8988T (cell line): ENCODE results near the gene ZNF837.
"Not testable (repeated sequence)": the region's sequence is repeated elsewhere in the genome, so short reads cannot be mapped to it uniquely, and the experiment has no call there.

ENCODE experiments used
- DNase-seq: peaks from one replicate; pipeline ENCODE4 v3.0.0; 2011

Gene ZNF837

DNA sequence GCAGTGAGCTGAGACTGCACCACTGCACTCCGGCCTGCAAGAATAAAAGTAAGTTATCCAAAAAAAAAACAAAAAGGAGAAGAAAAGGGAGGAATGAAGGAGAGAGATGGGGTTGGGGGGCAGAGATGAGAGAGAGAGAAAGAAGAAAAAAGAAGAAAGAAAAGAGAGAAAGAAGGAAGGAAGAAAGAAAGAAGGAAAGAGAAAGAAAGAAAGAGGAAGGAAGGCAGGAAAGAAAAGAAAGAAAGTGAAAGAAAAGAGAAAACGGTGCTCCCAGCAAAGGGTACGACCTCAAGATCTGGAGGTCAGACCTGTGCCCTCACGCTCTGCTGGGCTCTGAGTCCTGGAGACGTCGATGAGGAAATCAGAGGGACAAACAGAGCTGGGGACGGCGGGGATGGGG lies 31.2 kb downstream of the ZNF837 start:
- no peak for DNase-seq

DNA sequence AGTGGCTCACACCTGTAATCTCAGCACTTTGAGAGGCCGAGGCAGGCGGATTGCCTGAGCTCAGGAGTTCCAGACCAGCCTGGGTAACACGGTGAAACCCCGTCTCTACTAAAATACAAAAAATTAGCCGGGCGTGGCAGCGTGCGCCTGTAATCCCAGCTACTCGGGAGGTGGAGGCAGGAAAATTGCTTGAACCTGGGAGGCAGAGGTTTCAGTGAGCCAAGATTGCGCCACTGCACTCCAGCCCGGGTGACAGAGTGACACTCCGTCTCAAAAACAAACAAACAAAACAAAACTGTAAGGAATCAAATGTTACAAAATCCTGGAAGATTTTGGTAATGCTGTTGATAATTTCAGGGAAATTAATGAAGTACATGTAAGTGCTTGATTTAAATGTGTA lies 32.8 kb downstream of the ZNF837 start:
- DNase-seq: not testable (repeated sequence)

DNA sequence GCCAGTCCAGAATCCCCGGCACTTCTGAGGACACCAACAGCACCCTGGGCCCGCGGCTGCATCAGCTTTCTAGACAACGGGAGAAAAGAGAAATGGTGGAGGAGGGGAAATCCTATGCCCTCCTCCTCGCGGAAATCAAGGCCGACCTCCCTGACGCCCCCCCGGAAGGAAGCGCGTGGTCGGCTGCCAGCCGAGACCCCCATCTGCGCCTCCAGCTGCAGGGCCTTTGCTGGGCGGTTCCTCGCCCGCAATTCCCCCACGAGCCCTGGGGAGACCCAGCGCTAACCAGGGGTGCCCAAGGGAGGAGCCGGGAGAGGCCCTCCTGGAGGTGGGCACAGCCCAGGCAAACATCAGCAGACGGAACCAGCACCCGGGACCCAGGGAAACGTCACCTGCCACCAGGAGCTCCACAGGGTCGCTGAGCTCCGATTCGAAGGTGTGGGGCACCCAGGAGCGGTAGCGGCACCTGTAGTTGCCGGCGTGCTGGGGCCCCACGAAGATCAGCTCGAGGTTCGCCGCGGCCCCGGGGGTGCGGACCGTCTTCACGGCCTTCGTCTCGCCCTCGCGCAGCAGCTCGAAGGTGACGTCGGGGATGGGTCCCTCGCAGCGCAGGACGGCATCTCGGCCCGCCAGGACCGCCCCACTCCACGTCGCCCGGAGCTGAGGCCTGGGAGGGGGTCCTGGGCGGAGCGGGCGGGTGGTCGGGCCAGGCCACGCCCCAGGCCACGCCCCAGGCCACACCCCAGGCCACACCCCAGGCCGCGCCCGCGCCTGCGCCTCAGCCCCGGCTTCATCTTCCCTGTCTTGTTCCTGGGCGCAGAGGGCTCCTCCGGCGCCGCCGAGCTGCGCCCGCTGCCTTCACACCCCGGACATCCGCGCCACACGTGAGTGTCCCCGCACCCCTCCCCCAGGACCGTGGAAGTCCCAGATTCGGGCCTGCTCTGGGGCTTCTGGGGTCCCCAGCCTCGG lies 33.6 kb downstream of the ZNF837 start:
- DNase-seq: no peak

DNA sequence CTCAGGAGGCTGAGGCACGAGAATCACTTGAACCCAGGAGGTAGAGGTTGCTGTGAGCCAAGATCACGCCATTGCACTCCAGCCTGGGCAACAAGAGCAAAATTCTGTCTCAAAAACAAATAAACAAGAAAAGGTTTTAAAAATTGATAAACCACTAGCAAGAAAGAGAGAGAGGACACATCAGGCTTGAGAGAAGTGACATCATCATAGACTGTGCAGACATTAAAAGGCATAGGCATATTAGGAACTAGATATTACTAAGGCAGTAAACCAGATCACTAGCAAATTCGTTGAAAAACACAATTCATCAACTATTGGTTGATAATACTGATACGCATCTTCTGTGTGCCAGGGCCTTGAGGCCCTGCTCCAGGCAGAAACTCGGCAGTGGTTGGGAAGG lies 35.3 kb downstream of the ZNF837 start:
- DNase-seq: no peak

DNA sequence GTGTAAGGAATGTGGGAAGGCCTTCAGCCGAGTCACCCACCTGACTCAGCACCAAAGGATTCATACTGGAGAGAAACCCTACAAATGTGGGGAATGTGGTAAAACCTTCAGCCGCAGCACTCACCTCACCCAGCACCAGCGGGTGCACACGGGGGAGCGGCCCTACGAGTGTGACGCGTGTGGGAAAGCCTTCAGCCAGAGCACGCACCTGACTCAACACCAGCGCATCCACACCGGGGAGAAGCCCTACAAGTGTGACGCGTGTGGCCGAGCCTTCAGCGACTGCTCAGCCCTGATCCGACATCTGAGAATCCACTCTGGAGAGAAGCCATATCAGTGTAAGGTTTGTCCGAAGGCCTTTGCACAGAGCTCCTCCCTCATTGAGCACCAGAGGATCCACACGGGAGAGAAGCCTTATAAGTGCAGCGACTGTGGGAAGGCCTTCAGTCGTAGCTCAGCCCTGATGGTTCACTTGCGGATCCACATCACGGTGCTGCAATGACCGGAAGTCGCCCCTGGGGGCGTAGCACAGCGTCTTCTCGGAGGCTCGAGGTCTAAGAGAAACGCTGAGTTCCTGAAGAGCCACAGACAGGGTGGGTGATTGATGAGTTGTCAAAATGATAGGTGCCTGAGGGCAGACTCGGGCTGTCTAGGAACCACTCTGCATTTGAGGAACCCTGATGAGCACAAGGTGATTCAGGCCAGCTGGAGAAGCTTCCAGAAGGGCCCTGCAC lies 41.8 kb downstream of the ZNF837 start:
- DNase-seq: no peak

DNA sequence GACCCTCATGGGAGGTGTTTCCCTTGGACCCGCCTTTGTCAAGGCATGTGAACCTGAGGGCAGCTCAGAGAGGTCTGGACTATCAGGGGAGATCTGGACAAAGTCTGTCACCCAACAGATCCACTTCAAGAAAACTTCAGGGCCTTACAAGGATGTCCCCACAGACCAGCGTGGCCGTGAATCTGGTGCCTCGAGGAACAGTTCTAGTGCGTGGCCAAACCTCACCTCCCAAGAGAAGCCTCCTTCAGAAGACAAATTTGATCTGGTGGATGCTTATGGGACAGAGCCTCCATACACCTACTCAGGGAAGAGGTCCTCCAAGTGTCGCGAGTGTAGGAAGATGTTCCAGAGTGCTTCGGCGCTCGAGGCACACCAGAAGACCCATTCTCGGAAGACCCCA lies 42.5 kb downstream of the ZNF837 start:
- no peak for DNase-seq

DNA sequence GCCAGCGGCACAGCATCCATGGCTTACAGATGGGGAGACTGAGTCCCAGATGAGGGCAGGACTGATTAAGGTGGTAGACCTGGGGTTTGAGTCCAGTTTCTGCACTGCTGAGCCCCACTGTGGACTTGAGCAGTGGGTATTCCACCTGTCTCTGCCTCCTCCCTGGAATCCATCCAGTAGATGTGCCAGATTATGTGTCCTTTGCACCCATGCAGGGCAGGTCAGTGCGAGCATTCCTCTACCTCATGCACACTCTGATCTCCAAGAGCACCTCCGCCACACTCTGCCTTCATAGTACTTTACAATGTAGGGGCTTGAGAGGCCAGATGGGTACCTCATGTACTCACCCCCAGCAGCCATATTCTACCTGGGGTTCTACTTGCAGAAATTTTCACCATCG lies 44.0 kb downstream of the ZNF837 start:
- no peak for DNase-seq

DNA sequence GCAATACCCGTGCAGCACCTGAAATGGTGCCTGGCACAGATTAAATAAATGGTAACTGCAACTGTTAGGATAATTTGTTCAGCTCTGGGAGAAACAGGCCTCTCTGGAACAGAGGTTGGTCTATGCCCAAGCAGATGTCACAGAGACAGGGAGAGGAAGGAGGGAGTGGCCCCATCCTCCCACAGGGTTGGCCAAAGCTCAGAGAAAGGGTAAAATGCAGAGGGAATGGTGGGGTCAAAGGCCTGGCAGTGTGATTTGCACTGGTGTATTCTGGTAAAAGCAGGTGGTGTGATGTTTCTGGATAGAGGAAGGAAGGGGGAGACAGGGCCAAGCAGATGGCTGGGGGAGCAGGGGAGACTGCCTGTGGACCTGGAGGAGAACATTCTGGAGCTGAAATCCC lies 44.6 kb downstream of the ZNF837 start:
- no peak for DNase-seq

DNA sequence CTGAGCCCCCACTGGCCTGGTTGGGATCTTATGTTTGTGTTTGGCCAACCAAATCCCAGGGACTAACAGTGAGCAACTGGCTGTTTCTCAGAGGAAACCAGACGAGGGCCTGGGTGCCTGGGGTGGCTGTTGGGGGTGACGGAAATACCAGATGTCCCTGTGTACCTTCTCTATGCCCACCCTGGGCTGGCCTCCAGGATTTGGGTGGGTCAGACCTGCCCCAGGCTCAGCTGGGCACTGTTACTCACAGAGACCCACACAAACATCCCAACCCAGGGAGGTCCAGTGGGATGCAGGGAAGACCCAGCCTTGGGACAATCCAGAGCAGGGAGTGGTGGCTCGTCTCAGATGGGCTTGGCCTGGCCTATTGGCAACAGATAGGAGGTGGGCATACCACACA lies 45.2 kb downstream of the ZNF837 start:
- no peak for DNase-seq

DNA sequence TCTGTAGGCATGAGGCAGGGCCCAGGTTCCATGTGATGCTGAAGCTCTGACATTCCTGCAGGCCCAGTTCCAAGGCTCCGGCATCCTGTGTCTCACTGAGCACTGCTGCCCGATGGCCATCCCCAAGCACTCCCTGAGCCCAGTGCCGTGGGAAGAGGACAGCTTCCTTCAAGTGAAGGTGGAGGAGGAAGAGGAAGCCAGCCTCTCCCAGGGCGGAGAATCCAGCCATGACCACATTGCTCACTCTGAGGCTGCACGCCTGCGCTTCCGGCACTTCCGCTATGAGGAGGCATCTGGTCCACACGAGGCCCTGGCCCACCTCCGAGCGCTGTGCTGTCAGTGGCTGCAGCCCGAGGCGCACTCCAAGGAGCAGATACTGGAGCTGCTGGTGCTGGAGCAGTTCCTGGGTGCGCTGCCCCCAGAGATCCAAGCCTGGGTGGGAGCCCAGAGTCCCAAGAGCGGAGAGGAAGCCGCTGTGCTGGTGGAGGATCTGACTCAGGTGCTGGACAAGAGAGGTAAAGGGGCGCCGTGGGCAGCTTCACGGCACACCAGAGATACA lies 46.1 kb downstream of the ZNF837 start:
- DNase-seq: no peak

DNA sequence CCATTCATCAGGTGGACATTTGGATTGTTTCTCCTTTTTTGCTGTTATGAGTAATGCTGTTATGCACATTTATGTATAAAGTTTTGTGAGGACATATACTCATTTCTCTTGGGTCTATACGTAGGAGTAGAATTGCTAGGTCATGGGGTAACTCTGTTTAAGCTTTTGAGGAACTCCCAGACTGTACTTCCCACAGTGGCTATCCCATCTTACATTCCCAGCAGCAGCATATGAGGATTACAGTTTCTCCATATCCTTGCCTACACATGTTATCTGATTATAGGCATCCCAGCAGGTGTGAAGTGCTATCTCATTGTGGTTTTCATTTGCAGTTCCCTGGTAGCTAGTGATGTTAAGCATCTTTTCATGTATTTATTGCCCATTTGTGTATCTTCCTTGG lies 48.1 kb downstream of the ZNF837 start:
- no peak for DNase-seq

DNA sequence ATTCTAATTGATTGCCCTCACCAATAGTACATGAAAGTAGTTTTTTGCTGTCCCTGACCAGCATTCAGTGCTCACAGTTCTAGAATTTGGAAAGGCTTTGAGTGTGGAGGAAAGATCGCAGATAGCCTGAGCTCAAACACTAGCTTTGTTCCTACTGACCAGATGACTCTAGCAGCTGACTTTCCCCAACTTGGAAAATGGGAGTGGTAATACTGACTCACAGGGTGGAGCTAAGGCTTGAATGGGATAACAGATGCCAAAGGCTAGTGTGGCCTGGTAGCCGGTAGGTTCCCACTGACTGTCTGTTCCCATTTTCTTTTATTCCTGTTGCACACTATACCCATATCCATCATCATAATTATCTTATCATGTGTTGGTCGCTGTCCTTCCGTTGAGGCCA lies 50.4 kb downstream of the ZNF837 start:
- no peak for DNase-seq

DNA sequence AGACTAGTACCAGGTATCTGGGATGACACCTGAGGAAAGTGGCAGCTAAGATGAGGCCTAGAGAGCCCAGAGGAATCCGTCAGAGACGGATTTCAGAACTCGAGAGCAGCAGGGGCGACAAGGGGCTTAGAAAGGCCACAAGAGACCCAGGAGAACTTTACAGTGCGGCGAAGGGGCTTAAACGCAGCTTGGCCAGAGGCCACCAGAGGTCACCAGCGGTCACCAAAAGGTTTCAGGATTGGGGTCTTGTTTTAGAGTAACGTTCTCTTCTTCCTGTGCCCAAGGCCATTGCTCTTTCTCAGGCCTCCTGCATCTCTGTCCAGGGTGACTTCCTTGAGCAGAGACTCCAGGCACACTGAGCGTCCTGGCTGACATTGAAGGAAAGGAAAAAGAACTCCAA lies 51.8 kb downstream of the ZNF837 start:
- no peak for DNase-seq

DNA sequence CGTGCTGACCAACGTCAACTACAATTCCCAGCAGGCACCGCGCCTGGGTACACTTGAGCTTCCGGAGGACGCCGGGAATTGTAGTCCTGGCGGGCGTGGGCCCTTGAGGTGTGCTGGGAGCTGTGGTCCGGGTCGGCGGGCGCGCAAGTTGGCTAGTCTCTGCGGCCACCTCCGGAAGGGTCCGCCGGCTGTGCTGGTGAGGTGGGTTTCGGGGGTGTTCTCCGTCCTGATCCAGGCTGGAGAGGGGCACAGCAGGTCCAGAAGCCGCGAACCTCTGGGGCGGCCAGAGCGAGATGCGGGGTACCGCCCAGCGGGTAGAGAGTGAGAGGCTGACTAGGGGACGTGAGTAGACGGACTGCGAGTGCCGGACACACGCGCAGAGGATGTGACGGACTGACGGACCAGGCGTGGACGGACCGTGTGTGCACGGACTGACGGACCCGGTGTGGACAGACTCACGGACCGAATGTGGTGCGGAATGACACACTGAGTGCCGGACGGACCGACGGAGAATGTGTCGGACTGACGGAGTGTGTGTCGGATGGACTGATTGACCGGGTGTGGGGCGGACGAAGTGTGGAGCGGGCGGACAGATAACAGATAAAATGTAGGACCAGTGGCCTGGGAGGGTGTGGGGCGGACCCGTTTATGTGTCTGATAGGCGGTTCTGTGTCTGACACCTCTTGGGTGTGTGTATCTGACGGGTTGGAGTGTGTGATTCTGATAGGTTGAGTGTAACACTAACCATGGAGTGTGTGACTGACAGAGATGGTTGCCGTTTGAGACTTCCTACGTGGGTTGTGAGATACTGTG lies 53.7 kb downstream of the ZNF837 start, which contains the start of gene ZSCAN22:
Gene ZSCAN22, plus strand, starts transcription at position 81 of the 813 bp plus-strand sequence. CDS start 7,809 bp downstream, outside the sequence.
- DNase-seq: peak; percentile 81

DNA sequence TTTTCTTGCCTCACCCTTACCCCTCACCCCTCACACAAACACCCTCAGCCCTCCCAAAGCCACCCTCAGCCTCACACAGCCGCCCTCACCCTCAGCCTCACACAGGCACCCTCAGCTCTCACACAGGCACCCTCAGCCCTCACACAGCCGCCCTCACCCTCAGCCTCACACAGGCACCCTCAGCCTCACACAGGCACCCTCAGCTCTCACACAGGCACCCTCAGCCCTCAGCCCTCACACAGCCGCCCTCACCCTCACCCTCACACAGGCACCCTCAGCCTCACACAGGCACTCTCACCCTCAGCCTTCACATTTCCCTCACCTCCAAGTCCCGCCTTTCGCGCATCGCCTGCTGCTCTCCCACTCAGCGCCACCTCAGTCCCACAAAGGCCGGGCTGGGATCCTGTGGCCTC lies 54.3 kb downstream of the ZNF837 start:
- no peak for DNase-seq

DNA sequence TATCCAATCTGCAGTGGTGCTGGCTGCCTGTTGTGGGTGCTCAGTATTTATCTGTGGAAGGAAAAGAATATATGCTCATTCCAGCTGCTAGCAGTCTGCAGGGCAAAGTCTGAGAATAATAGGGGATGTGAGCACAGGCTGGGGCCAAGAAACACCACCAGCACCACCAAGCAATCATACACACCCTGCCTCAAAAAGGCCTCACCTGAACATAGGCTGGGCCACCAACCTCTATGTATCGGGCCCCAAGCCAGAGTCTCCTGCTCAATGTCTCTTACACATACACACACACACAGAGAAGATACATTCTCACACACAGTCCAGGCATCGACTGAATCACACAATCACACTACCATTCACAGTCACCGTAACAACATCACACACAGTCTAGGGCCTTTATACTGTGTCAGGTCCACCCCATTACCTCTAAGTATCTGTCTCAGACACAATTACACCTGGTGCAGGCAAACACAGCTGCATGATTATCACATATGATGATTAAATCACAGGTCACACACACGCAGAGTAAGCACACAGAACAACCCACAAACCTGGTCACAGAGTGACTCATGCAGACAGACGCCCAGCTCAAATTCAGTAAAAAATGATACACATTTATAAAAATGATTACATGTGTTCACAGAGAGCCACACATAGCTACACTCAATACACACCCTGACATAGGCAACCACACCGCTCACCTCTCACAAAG lies 55.4 kb downstream of the ZNF837 start:
- no peak for DNase-seq

DNA sequence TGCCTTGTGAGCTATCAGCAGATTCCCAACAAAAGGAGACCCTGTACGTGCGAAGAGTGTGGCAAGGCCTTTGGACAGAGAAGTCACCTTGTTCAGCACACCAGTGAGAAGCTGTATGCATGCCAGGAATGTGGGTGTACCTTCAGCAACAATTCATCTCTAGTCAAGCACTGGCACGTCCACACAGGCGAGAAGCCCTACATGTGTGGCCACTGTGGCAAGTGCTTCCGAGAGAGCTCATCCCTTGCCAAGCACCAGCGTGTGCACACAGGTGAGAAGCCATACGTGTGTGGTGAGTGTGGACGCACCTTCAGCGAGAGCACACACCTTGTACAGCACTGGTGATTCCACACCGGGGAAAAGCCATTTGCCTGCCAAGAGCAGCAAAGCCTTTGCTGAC lies 61.6 kb downstream of the ZNF837 start:
- DNase-seq: no peak

DNA sequence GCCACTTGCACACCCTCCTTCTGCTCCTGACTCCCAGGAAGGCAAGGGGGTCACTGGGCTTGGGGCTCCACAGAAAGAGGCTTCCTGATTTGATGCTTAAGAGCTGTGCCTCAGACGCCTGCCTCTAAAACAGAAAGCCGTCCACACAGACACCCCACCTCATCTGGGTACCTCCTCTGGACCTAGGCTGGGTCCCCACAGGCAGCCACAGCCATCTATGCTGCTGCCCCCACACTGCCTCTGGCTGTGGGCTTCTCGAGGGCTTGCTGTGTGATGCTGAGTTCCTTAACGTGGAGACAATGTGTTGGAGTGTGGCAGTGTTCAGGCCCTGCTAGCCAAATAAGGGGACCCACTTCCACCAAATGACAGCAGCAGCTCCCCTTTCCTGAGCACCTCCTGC lies 62.5 kb downstream of the ZNF837 start:
- DNase-seq: no peak
